Heart right ventricle (tissue), 16 donors: ENCODE results near the gene OCIAD1. TPM values are rescaled to one million over a fixed set of nuclear protein-coding genes. Genes with fewer than 3 reads are reported as not detected.
A peak's percentile ranks its signal among the peaks of the same experiment; 100 is the strongest.

Experiments used
- ATAC-seq, 8 donors: fragments of 200-7000 bp; cut with Tn5 transposase; one replicate each; pipeline ENCODE4 v1.9.1; 2020; ENCODE audit warnings: mild to moderate bottlenecking in 8 of 8, moderate library complexity in 8 of 8, moderate number of reproducible peaks in 1 of 8
- DNase-seq, 2 donors: peaks; one replicate each; pipeline ENCODE4 v3.0.0-alpha.2; 2020
- H3K27ac ChIP-seq, 10 donors: fragments of 200-600 bp; sonication (generic) in 2 of 10; one replicate each; pipeline versions ENCODE4 v1.5.0 to v1.8.0; 2020 to 2022; ENCODE audit warnings: mild to moderate bottlenecking in 3 of 10
- H3K27me3 ChIP-seq, 7 donors: fragments of 200-600 bp; one replicate each; pipeline ENCODE4 v1.8.0; 2021 to 2022; ENCODE audit warnings: mild to moderate bottlenecking in 2 of 7
- H3K36me3 ChIP-seq, 9 donors: fragments of 200-600 bp; sonication (generic) in 1 of 9; one replicate each; pipeline versions ENCODE4 v1.5.0 to v1.8.0; 2020 to 2022; ENCODE audit warnings: mild to moderate bottlenecking in 2 of 9
- H3K4me1 ChIP-seq, 9 donors: fragments of 200-600 bp; sonication (generic) in 1 of 9; one replicate each; pipeline versions ENCODE4 v1.5.0 to v1.8.0; 2020 to 2022; ENCODE audit warnings: mild to moderate bottlenecking in 4 of 9
- H3K4me3 ChIP-seq, 10 donors: fragments of 200-600 bp; sonication (generic) in 2 of 10; one replicate each; pipeline versions ENCODE4 v1.5.0 to v1.8.0; 2020 to 2022; ENCODE audit warnings: mild to moderate bottlenecking in 7 of 10, moderate library complexity in 2 of 10
- H3K9me3 ChIP-seq, 11 donors: fragments of 200-600 bp in 10 of 11; sonication (generic) in 2 of 11; one replicate each; pipeline versions ENCODE4 v1.5.0 to v1.8.0; 2013 to 2022; ENCODE audit warnings: mild to moderate bottlenecking in 2 of 11, control low read depth in 1 of 11, moderate library complexity in 1 of 11
- CTCF ChIP-seq, 9 donors: fragments of 200-600 bp; sonication (generic) in 2 of 9; IDR thresholded peaks; one replicate each; pipeline versions ENCODE4 v1.5.0 to v1.8.0; 2021 to 2022; ENCODE audit warnings: antibody characterized with exemption in 9 of 9, mild to moderate bottlenecking in 5 of 9, moderate library complexity in 1 of 9
- WGBS, 2 donors: extraction: QIAGEN DNeasy Blood & Tissue Kit; methylation state at CpG; one replicate each; pipeline ENCODE4 v1.1.7; 2013; ENCODE audit warnings: inconsistent platforms in 1 of 2; 5-methylcytosine and 5-hydroxymethylcytosine counted together
- intact Hi-C, 10 donors: fragments of 100-400 bp; cut with DNase I; formaldehyde crosslinking; loops; one replicate each; pipeline versions ENCODE4 v1.11.1 to v1.14.2; 2022
- polyA plus RNA-seq, 2 donors: library from polyadenylated mRNA; stranded (reverse); fragments of 200-250 nt; gene quantifications; one replicate each; pipeline ENCODE4 v1.2.3, GENCODE V29; 2013
- total RNA-seq, 10 donors: library from RNA; stranded (reverse); fragmentation: NEBNext Ultra II Directional in 3 of 10; extraction: Animal tissue kit (Norgen Biotek cat#: 25700) in 3 of 10; gene quantifications; one replicate each; pipeline versions ENCODE4 v1.2.1 to v1.2.4, GENCODE V29; 2021 to 2023
- donor health status: Arrhythmogenic right ventricular cardiomyopathy.
- donor health status: ischemic (EF 13 %, LVEDD 7.1; RV severe dilation, severe dysfunction).
- donor health status: healthy with polysubstance abuse.
- donor health status: DM: no; HTN: yes; CAD: no.
- donor health status: DM: no; HTN: no; CAD: no.
- donor health status: ischemic (EF 25% LVEDD 6.9; RV normal size, moderate dysfunction).
- donor health status: ischemic (EF 25% LVEDD 5.7; RV mildly dilated, moderate dysfunction).
- donor health status: healthy.
- donor health status: DM: yes; HTN: yes; CAD: no.
- donor health status: Ischemic cardiomyopathy.
- donor health status: ischemic (EF 35%, LVEDD 5.7; RV mildly dilated, moderate dysfunction).
- donor health status: nonischemic (EF 11% LVEDD 7.7; RV severe dilation, severe dysfunction).
- donor health status: DM: yes; HTN: yes; CAD: no.
- donor health status: PGD.
- donor health status: ischemic (EF 29% LVEDD 5.4; RV normal size, mild dysfunction).
- donor health status: nonischemic (EF 23%, LVEDD 6.1; RV moderate dilation, normal function).

The OCIAD1 gene
- total and polyA plus RNA-seq, 12 donors, result 106 to 183 (median 156) TPM

GRCh38 chr4:48827622-48828021 lies 3.3 kb upstream of the OCIAD1 start:
- DNase-seq, result no peak
- no peak for TF ChIP-seq CTCF (IDR thresholded peaks at IDR 0.05)
- Histone ChIP-seq H3K36me3 (peaks cover 0 to 2% (median 0%) of the 10 kb centered on the region in 9 donors), H3K9me3 (no peaks in the 10 kb centered on the region), H3K4me3 (no peak overlapping the region), H3K4me1 (peaks cover 0 to 14% (median 9%) of the 10 kb centered on the region in 9 donors), H3K27ac (no peak overlapping the region), H3K27me3 (peaks cover 0 to 4% (median 0%) of the 10 kb centered on the region in 7 donors)
- intact Hi-C loops, result loop anchor here in 1 of 10 donors (5.0 kb wide), 1 partner anchor 45 kb away; the partner anchor contains the start of gene FRYL
- 90 to 94% methylated on average over 5 of the region's 5 CpGs for WGBS, 2 donors
- ATAC-seq, result no peak

- WGBS, 2 donors, result 0% methylated on average over 10 of the region's 10 CpGs
- peaks cover 0 to 42% (median 20%) of the 10 kb centered on the region in 9 donors for H3K36me3 ChIP-seq
- DNase-seq (no peak), ATAC-seq (peak in 2 of 8 donors; percentile 3 to 20)
- H3K9me3 ChIP-seq, result no peaks in the 10 kb centered on the region
- H3K4me3 ChIP-seq, result peak overlapping the region; percentile 66 to 95 (median 80)
- TF ChIP-seq CTCF (IDR thresholded peaks at IDR 0.05), result no peak
- peaks cover 4 to 24% (median 19%) of the 10 kb centered on the region in 9 donors for H3K4me1 ChIP-seq
- peaks cover 0 to 4% (median 0%) of the 10 kb centered on the region in 7 donors for H3K27me3 ChIP-seq
- peak overlapping the region; percentile 85 to 98 (median 94) for H3K27ac ChIP-seq
- intact Hi-C loops, result loop anchor here in 6 of 10 donors (1.0 to 10.0 kb wide), 9 partner anchors 47 to 489 kb away; partner anchors contain the start of genes FRYL (in 4 of the 6) and SLAIN2 (in 1 of the 6)
These were observed 693 bp downstream of the OCIAD1 start for GRCh38 chr4:48831532-48832030.

- TF ChIP-seq CTCF (IDR thresholded peaks at IDR 0.05), result no peak
- peaks cover 0 to under 1% (median 0%) of the 10 kb centered on the region in 7 donors for H3K27me3 ChIP-seq
- H3K4me3 ChIP-seq, result peak overlapping the region in 9 of 10 donors; percentile 66 to 95 (median 77)
- WGBS, 2 donors, result 51 to 63% methylated on average over 5 of the region's 5 CpGs
- intact Hi-C loops, result loop anchor here in 5 of 10 donors (5.0 to 10.0 kb wide), 7 partner anchors 48 to 490 kb away; partner anchors contain the start of genes FRYL (in 2 of the 5) and SLAIN2 (in 1 of the 5)
- H3K4me1 ChIP-seq, result peaks cover 4 to 24% (median 19%) of the 10 kb centered on the region in 9 donors
- H3K27ac ChIP-seq, result peak overlapping the region in 1 of 10 donors; percentile 97
- H3K9me3 ChIP-seq, result no peaks in the 10 kb centered on the region
- DNase-seq, result no peak
- no peak for ATAC-seq
- peaks cover 0 to 51% (median 26%) of the 10 kb centered on the region in 9 donors for H3K36me3 ChIP-seq
These were observed 1.7 kb downstream of the OCIAD1 start for GRCh38 chr4:48832571-48832970.

- 96 to 97% methylated on average over 4 of the region's 4 CpGs for WGBS, 2 donors
- Histone ChIP-seq H3K4me3 (no peak overlapping the region), H3K9me3 (no peaks in the 10 kb centered on the region), H3K36me3 (peaks cover 0 to 92% (median 29%) of the 10 kb centered on the region in 9 donors), H3K27me3 (no peaks in the 10 kb centered on the region), H3K4me1 (peaks cover 4 to 51% (median 21%) of the 10 kb centered on the region in 9 donors), H3K27ac (no peak overlapping the region)
- no peak for DNase-seq
- no peak for TF ChIP-seq CTCF (IDR thresholded peaks at IDR 0.05)
- no peak for ATAC-seq
- intact Hi-C loops, result loop anchor here in 4 of 10 donors (10.0 kb wide), 4 partner anchors 52 to 262 kb away; partner anchors contain the start of gene FRYL (in 1 of the 4)
These were observed 5.8 kb downstream of the OCIAD1 start for GRCh38 chr4:48836658-48837057.
